Motor neuron (in vitro differentiated cells): ENCODE results near the gene C19orf85. TPM values are rescaled to one million over a fixed set of nuclear protein-coding genes. Genes with fewer than 3 reads are reported as not detected.
"Not testable (repeated sequence)": the region's sequence is repeated elsewhere in the genome, so short reads cannot be mapped to it uniquely, and the experiment has no call there.

Source experiments
- ATAC-seq, 8 experiments: fragments of 200-7000 bp; cut with Tn5 transposase; replicated peaks in 6 of 8; 2 replicates each; pipeline ENCODE4 v1.8.0; 2021; ENCODE audit warnings: mild to moderate bottlenecking in 8 of 8, moderate library complexity in 8 of 8
- H3K27ac ChIP-seq, 2 donors: fragments of 250-450 bp; sonication (Bioruptor Pico); 2 replicates each; pipeline ENCODE4 v1.9.0; 2021; ENCODE audit warnings: antibody characterized with exemption in 2 of 2, mild to moderate bottlenecking in 2 of 2, moderate library complexity in 1 of 2
- H3K4me1 ChIP-seq, 2 donors: fragments of 250-450 bp; sonication (Bioruptor Pico); replicated peaks in 1 of 2; 2 replicates each; pipeline ENCODE4 v1.6.1; 2021; ENCODE audit warnings: antibody characterized with exemption in 2 of 2, mild to moderate bottlenecking in 2 of 2, moderate library complexity in 1 of 2
- H3K4me3 ChIP-seq, 5 donors: fragments of 250-450 bp; sonication (Bioruptor Pico); 2 replicates each; pipeline ENCODE4 v1.9.0; 2021; ENCODE audit warnings: antibody characterized with exemption in 5 of 5, mild to moderate bottlenecking in 5 of 5, moderate library complexity in 4 of 5
- WGBS, 10 experiments: fragments of 450-650 bp; shearing (Covaris generic); methylation state at CpG; one replicate each; pipeline ENCODE4 v1.0.0; 2022; 5-methylcytosine and 5-hydroxymethylcytosine counted together
- in situ Hi-C, 9 experiments: fragments of 400-800 bp; cut with MboI; loops; one replicate each; pipeline ENCODE4 v1.15.0; 2021; ENCODE audit warnings: low sequenced_read_pairs in 9 of 9, low pct_unique_long_range_greater_than_20kb in 2 of 9; ENCODE audit not compliant: unreplicated experiment in 9 of 9
- total RNA-seq, 8 experiments: library from RNA; unstranded; fragments of 300-600 nt; gene quantifications; 2 replicates each; pipeline versions ENCODE4 v1.2.3 to v1.2.4, GENCODE V29; 2022

Gene C19orf85
- total RNA-seq, 8 experiments from 2014 or later, result 0.05 to 1.3 (median 0.72) TPM; not detected in 1

DNA sequence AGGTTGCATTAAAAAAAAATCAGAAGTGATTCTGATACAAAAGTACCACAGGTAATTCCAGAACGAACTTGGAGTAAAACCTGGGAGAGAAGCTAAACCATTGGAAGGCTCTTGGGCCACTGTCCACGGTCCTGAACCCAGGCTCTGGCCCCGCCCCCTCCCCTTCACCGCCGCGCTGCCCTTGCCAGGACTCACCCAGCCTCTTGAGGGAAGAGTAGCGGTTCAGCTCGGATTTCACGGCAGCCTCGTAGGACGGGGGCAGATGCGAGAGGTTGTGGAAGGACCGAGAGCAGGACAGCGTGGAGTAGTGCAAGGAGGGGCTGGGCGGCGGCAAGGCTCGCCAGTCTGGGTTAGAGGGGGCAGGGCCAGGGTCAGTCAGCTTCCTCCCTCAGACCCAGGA is 27.1 kb downstream of the C19orf85 start:
- 3 to 7% (median 6%) methylated on average over 3 to 13 of the region's 17 CpGs; no CpG with 5 or more reads in 7 of the 10 experiments for WGBS, 10 experiments
- H3K4me3 ChIP-seq, result no peak overlapping the region
- ATAC-seq, result peak; percentile 18 to 91 (median 49)
- in situ Hi-C loops, result loop anchor here in 1 of 9 experiments (25.0 kb wide), 1 partner anchor 300 kb away; the partner anchor contains the start of gene TNNT1
- H3K27ac ChIP-seq, result no peak overlapping the region
- peaks cover 17 to 19% of the 10 kb centered on the region in 2 donors for H3K4me1 ChIP-seq

DNA sequence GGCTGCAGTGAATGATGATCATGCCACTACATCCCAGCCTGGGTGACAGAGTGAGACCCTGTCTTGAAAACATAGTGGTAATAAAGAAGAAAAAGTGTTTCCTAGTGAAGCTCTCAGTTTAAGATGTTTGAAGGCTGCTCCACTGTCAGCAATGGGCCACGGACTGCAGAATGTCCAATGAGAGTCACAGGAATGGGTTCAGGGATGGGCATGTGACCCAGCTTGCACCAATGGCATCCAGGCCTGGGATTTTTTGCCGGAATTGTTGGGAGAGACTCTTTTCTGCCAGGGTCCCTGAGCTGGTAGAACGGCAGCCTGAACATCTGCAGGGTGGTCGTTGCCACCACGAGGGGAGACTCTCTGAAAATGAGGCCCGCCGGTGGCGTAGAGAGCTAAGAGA is 27.7 kb downstream of the C19orf85 start:
- no peak for ATAC-seq
- Histone ChIP-seq H3K4me1 (peaks cover 11 to 13% of the 10 kb centered on the region in 2 donors), H3K4me3 (no peak overlapping the region), H3K27ac (no peak overlapping the region)
- 17 to 81% (median 36%) methylated on average over 2 to 8 of the region's 8 CpGs; no CpG with 5 or more reads in 3 of the 10 experiments for WGBS, 10 experiments
- in situ Hi-C loops, result loop anchor here in 1 of 9 experiments (25.0 kb wide), 1 partner anchor 300 kb away; the partner anchor contains the start of gene TNNT1

DNA sequence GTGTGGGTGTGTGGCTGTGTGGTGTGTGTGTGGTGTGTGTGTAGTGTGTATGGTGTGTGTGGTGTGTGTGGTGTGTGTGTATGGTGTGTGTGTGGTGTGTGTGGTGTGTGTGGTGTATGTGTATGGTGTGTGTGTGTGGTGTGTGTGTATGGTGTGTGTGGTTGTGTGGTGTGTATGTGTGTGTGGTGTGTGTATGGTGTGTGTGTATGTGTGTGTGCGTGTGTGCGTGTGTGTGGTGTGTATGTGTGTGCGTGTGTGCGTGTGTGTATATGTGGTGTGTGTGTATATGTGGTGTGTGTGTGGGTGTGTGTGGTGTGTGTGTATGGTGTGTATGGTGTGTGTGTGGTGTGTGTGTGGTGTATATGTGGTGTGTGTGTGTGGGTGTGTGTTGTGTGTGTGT is 29.5 kb downstream of the C19orf85 start:
- in situ Hi-C loops, result loop anchor here in 1 of 9 experiments (25.0 kb wide), 1 partner anchor 298 kb away; the partner anchor contains the start of gene TNNT1
- ATAC-seq, result no peak
- H3K27ac ChIP-seq, result no peak overlapping the region
- H3K4me3 ChIP-seq, result no peak overlapping the region
- 60 to 100% (median 80%) methylated on average over 1 to 3 of the region's 4 CpGs; no CpG with 5 or more reads in 7 of the 10 experiments for WGBS, 10 experiments
- H3K4me1 ChIP-seq, result peaks cover 0 to under 1% of the 10 kb centered on the region in 2 donors

DNA sequence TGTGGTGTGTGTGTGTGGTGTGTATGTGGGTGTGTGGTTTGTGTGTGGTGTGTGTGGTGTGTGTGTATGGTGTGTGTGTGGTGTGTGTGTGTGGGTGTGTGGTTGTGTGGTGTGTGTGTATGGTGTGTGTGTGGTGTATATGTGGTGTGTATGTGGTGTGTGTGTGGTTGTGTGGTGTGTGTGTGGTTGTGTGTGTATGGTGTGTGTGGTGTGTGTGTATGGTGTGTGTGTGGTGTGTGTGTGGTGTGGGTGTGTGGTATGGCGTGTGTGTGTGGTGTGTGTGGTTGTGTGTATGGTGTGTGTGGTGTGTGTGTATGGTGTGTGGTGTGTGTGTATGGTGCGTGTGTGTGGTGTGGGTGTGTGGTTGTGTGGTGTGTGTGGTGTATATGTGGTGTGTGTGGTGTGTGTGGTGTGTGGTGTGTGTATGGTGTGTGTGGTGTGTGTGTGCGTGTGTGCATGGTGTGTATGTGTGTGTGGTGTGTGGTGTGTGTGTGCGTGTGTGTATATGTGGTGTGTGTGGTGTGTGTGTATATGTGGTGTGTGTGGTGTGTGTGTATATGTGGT is 30.1 kb downstream of the C19orf85 start:
- ATAC-seq, result no peak
- in situ Hi-C loops, result loop anchor here in 1 of 9 experiments (25.0 kb wide), 1 partner anchor 297 kb away; the partner anchor contains the start of gene TNNT1
- Histone ChIP-seq H3K4me1 (no peaks in the 10 kb centered on the region), H3K4me3 (no peak overlapping the region), H3K27ac (no peak overlapping the region)
- WGBS, 10 experiments, result 71% methylated on average over 1 of the region's 4 CpGs; no CpG with 5 or more reads in 9 of the 10 experiments

DNA sequence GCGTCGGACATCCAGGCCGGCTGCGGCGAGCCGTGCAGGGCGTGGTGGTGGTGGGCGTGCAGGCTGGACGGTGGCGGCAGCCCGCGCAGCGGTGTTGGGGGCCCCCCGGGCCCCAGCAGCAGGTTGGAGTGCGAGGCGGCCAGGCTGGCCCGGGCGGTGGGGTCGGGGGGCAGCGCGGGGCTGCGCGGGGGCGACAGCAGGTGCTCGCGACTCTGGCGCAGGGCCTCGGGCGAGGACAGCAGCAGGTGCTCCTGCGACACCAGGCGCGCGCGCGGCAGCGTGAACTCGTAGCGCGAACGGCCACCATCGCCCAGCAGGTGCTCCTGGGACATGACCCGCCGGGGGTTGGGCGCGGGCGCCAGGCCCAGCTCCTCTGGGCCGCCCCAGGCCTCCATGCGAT is 31.3 kb downstream of the C19orf85 start:
- ATAC-seq, result peak in 3 of 8 experiments; percentile 7 to 25 (median 23)
- in situ Hi-C loops, result loop anchor here in 1 of 9 experiments (25.0 kb wide), 1 partner anchor 296 kb away; the partner anchor contains the start of gene TNNT1
- Histone ChIP-seq H3K27ac (no peak overlapping the region), H3K4me1 (peaks cover 0 to 10% of the 10 kb centered on the region in 2 donors), H3K4me3 (no peak overlapping the region)
- 20% methylated on average over 4 of the region's 48 CpGs; no CpG with 5 or more reads in 9 of the 10 experiments for WGBS, 10 experiments

DNA sequence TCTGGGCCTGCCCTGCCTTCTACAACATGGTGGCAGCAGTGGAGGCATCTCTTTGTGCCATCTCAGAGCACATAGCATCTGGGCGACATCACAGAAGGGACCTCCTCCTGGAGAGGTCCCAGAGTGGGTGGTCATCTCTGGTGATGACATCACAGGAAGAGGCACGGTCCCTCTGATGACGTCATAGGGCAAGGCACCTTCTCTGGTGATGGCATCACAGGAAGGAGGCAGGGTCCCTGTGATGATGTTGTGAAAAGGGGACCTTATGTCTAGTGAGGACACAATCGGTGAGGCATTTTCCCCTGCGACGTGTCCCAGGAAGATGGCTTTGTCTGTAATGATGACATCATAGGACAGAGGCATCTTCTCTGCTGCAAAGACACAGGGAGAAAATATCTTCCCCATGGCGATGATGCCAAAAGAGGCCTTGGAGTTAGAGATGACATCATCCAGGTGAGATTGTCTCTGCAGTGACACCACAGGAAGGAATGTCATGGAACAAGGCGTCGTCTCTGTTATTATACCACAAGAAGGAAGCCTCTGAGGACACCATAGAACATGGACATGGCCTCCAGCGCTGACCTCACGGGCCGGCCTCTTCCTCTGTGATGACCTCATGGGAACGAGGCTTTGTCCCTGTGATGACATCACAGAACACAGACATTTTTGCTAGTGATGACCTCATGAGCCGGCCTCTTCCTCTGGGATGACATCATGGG is 32.2 kb downstream of the C19orf85 start:
- WGBS, 10 experiments, result 57 to 87% (median 80%) methylated on average over 2 to 9 of the region's 14 CpGs; no CpG with 5 or more reads in 1 of the 10 experiments
- peaks cover 0 to 12% of the 10 kb centered on the region in 2 donors for H3K4me1 ChIP-seq
- in situ Hi-C loops, result loop anchor here in 1 of 9 experiments (25.0 kb wide), 1 partner anchor 295 kb away; the partner anchor contains the start of gene TNNT1
- ATAC-seq, result peak in 3 of 8 experiments; percentile 35 to 66 (median 47)
- no peak overlapping the region for H3K27ac ChIP-seq
- H3K4me3 ChIP-seq, result no peak overlapping the region

DNA sequence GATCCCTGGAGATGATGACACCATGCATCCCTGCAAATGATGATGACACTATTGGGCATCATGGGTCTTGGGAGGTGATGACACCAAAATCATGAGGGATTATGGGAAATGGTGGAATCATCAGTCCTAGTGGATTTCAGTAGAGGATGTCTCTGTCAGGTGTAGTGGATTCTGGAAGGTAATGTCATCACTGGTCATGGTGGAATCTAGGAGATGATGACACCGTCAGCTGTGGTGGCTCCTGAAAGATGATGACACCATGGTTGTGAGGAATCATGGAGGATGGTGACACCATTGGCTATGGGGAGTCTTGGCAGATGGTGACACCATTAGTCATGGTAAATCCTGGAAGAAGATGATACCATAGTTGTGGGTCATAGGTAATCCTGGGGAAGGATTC is 33.4 kb downstream of the C19orf85 start:
- H3K4me1 ChIP-seq, result peaks cover 0 to 12% of the 10 kb centered on the region in 2 donors
- WGBS, 10 experiments, result 89 to 100% (median 100%) methylated on average over 1 of the region's 1 CpG; no CpG with 5 or more reads in 7 of the 10 experiments
- H3K4me3 ChIP-seq, result no peak overlapping the region
- ATAC-seq, result no peak
- H3K27ac ChIP-seq, result no peak overlapping the region
- in situ Hi-C loops, result loop anchor here in 1 of 9 experiments (25.0 kb wide), 1 partner anchor 294 kb away; the partner anchor contains the start of gene TNNT1

DNA sequence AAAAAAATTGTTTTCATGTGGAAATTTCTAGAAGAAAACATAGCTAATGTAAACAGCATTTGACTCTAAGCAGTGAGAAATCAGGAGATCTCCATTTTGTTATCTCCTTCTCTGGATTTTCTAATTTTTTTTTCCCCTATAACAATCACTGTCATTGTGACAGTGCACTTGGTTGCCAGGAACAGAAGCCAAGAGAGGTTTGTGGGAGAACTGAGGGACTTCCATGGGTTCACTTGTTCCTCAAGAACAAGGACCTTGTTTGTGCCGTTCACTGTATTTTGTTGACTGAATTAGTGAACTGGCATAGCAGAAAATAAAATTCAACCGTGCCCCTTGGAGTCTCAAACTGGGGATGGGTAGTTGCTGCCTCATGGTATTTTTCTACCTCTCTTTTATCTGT is 38.5 kb downstream of the C19orf85 start:
- no peak for ATAC-seq
- no peak overlapping the region for H3K4me3 ChIP-seq

DNA sequence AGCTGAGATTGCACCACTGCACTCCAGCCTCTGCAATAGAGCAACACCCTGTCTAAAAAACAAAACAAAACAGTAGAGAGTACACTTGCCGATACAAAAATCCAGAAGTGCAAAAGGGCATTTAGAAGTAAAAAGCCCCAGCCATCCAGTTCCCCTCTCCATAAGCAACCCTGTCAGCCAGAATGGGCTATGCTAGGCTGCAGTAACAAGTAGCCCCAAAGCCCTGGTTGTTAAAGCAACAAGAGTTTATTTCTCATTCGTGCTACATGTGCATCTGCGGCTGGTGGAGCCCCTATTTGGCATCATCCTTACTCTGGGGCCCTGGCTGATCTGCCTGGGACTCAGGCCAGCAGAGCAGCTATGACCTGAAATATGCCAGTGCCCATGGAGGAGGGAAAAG is 40.0 kb downstream of the C19orf85 start:
- WGBS, 10 experiments, result 6 to 100% (median 87%) methylated on average over 1 to 3 of the region's 3 CpGs; no CpG with 5 or more reads in 6 of the 10 experiments
- peaks cover 0 to 12% of the 10 kb centered on the region in 2 donors for H3K4me1 ChIP-seq
- ATAC-seq, result no peak
- H3K27ac ChIP-seq, result no peak overlapping the region
- in situ Hi-C loops, result loop anchor here in 5 of 9 experiments (25.0 kb wide), 1 partner anchor 287 kb away; the partner anchor contains the start of gene TNNT1 (in 5 of the 5)
- H3K4me3 ChIP-seq, result no peak overlapping the region

More for the DNA sequence above, 38.5 kb downstream of the C19orf85 start:
- H3K4me1 ChIP-seq, result peaks cover 0 to 12% of the 10 kb centered on the region in 2 donors
- WGBS, 10 experiments, result 21 to 61% (median 56%) methylated on average over 1 to 2 of the region's 2 CpGs; no CpG with 5 or more reads in 1 of the 10 experiments
- no peak overlapping the region for H3K27ac ChIP-seq
- in situ Hi-C loops, result loop anchor here in 1 of 9 experiments (25.0 kb wide), 1 partner anchor 289 kb away; the partner anchor contains the start of gene TNNT1

DNA sequence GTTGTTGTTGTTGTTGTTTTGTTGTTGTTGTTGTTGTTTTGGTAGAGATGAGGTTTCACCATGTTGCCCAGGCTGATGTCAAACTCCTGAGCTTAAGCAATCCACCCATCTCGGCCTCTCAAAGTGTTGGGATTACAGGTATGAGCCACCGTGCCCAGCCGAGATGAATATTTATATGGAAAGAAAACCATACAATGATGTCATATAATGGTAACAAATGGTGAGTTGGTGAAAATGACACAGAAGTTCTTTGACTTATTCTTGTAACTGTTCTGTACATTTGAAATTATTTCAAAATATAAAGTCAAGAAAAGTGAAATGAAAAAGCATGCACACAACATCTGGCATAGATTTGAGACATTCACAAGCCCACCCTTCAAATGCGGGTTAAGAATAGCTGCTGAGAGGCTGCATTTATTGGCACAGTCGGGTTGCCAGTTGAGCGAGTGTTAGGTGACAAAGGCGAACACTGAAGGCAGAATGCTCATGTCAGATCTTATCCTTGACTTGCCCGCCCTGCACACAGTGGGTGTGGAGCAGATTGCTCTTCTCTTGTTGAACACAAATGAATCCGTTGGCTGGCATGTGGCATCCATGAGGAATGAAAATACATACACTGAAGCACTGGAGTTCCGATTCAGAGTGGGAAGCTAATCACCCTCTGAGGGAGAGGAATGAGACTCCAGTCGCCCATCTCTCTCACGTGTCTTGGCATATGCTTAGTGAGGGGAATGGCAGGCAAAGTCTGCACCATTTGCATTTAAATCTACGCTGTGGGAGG is 41.1 kb downstream of the C19orf85 start:
- Histone ChIP-seq H3K4me1 (peaks cover 0 to 3% of the 10 kb centered on the region in 2 donors), H3K4me3 (no peak overlapping the region), H3K27ac (no peak overlapping the region)
- peak in 2 of 8 experiments; percentile 33 to 51 for ATAC-seq
- in situ Hi-C loops, result loop anchor here in 5 of 9 experiments (25.0 kb wide), 1 partner anchor 286 kb away; the partner anchor contains the start of gene TNNT1 (in 5 of the 5)
- WGBS, 10 experiments, result 7 to 69% (median 31%) methylated on average over 1 to 13 of the region's 13 CpGs

DNA sequence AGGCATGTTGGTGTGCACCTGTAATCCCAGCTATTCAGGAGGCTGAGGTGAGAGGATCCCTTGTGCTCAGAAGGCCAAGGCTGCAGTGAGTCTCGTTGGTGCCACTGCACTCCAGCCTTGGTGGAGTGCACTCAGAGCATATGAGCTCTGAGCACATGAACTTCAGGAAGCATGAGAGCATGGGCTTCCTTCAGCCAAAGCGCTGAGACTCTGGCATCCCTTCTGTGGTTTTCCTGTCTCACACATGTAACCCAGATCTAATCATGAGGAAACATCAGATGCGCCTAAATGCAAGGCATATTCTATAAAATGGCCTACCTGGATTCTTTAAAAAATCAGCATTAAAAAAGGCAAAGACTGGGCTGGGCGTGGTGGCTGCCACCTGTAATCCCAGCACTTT is 43.3 kb downstream of the C19orf85 start:
- H3K27ac ChIP-seq, ATAC-seq, H3K4me3 ChIP-seq, H3K4me1 ChIP-seq: not testable (repeated sequence)
- in situ Hi-C loops, result loop anchor here in 5 of 9 experiments (25.0 kb wide), 1 partner anchor 284 kb away; the partner anchor contains the start of gene TNNT1 (in 5 of the 5)
- 24 to 100% (median 78%) methylated on average over 1 to 4 of the region's 4 CpGs; no CpG with 5 or more reads in 4 of the 10 experiments for WGBS, 10 experiments
